HL-60 (cell line): ENCODE results near the gene COQ10B.
A peak's percentile ranks its signal among the peaks of the same experiment; 100 is the strongest.

Source experiments
- POLR2AphosphoS5 ChIP-seq: IDR thresholded peaks from 2 replicates; pipeline ENCODE4 v1.6.1; 2012; ENCODE audit warnings: low read depth
- SPI1 ChIP-seq: IDR thresholded peaks from 2 replicates; pipeline ENCODE4 v1.6.1; 2012; ENCODE audit warnings: low read depth, mild to moderate bottlenecking, borderline replicate concordance
- TF ChIP-seq, protein P1 (sequence below): IDR thresholded peaks from one replicate; pipeline ENCODE4 v1.5.1; 2011; ENCODE audit warnings: low read length, control low read depth, inconsistent platforms; ENCODE audit not compliant: insufficient read depth
- TF ChIP-seq, protein P2 (sequence below): IDR thresholded peaks from 2 replicates; pipeline ENCODE4 v1.6.1; 2012; ENCODE audit warnings: low read depth; ENCODE audit not compliant: insufficient replicate concordance

- TF ChIP-seq, protein P1, sequence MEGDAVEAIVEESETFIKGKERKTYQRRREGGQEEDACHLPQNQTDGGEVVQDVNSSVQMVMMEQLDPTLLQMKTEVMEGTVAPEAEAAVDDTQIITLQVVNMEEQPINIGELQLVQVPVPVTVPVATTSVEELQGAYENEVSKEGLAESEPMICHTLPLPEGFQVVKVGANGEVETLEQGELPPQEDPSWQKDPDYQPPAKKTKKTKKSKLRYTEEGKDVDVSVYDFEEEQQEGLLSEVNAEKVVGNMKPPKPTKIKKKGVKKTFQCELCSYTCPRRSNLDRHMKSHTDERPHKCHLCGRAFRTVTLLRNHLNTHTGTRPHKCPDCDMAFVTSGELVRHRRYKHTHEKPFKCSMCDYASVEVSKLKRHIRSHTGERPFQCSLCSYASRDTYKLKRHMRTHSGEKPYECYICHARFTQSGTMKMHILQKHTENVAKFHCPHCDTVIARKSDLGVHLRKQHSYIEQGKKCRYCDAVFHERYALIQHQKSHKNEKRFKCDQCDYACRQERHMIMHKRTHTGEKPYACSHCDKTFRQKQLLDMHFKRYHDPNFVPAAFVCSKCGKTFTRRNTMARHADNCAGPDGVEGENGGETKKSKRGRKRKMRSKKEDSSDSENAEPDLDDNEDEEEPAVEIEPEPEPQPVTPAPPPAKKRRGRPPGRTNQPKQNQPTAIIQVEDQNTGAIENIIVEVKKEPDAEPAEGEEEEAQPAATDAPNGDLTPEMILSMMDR, result no peak
- TF ChIP-seq POLR2AphosphoS5 (peak; percentile 71), SPI1 (no peak)
- TF ChIP-seq, protein P2, sequence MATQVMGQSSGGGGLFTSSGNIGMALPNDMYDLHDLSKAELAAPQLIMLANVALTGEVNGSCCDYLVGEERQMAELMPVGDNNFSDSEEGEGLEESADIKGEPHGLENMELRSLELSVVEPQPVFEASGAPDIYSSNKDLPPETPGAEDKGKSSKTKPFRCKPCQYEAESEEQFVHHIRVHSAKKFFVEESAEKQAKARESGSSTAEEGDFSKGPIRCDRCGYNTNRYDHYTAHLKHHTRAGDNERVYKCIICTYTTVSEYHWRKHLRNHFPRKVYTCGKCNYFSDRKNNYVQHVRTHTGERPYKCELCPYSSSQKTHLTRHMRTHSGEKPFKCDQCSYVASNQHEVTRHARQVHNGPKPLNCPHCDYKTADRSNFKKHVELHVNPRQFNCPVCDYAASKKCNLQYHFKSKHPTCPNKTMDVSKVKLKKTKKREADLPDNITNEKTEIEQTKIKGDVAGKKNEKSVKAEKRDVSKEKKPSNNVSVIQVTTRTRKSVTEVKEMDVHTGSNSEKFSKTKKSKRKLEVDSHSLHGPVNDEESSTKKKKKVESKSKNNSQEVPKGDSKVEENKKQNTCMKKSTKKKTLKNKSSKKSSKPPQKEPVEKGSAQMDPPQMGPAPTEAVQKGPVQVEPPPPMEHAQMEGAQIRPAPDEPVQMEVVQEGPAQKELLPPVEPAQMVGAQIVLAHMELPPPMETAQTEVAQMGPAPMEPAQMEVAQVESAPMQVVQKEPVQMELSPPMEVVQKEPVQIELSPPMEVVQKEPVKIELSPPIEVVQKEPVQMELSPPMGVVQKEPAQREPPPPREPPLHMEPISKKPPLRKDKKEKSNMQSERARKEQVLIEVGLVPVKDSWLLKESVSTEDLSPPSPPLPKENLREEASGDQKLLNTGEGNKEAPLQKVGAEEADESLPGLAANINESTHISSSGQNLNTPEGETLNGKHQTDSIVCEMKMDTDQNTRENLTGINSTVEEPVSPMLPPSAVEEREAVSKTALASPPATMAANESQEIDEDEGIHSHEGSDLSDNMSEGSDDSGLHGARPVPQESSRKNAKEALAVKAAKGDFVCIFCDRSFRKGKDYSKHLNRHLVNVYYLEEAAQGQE, result peak; percentile 47
Measured at GRCh38 chr2:197453123-197453913, at the start of gene COQ10B.
